NCI-H1930 (cell line): ENCODE measurements around the gene GYG2.

Source experiments
- DNase-seq, 2 experiments: peaks; one replicate each; lab custom pipeline; 2025; lab: John Stamatoyannopoulos, UW

GYG2 gene

GRCh38 chrX:2817036-2817435 lies 11.7 kb upstream of the GYG2 start:
- no peak for DNase-seq

GRCh38 chrX:2819345-2820135 lies 9.2 kb upstream of the GYG2 start:
- no peak for DNase-seq

- DNase-seq = no peak
These were observed 8.5 kb upstream of the GYG2 start for GRCh38 chrX:2820136-2820771.

GRCh38 chrX:2823795-2824386 lies 4.8 kb upstream of the GYG2 start:
- DNase-seq = no peak

- DNase-seq = no peak
These were observed 3.8 kb upstream of the GYG2 start for GRCh38 chrX:2824886-2825285.

- no peak for DNase-seq
These were observed 255 bp downstream of the GYG2 start for GRCh38 chrX:2828959-2829411.

GRCh38 chrX:2829469-2830246 lies 928 bp downstream of the GYG2 start:
- no peak for DNase-seq

GRCh38 chrX:2831471-2832228 lies 2.9 kb downstream of the GYG2 start:
- no peak for DNase-seq

- DNase-seq = no peak
These were observed 9.2 kb downstream of the GYG2 start for GRCh38 chrX:2837961-2838360.

- DNase-seq = no peak
These were observed 12.2 kb downstream of the GYG2 start for GRCh38 chrX:2840961-2841360.

- DNase-seq = no peak
These were observed 12.8 kb downstream of the GYG2 start for GRCh38 chrX:2841537-2841936.

- no peak for DNase-seq
These were observed 18.3 kb downstream of the GYG2 start for GRCh38 chrX:2846992-2847391.

GRCh38 chrX:2848871-2849301 lies 20.2 kb downstream of the GYG2 start:
- no peak for DNase-seq

GRCh38 chrX:2854918-2855317 lies 26.2 kb downstream of the GYG2 start:
- DNase-seq = no peak

- no peak for DNase-seq
These were observed 27.0 kb downstream of the GYG2 start for GRCh38 chrX:2855761-2856160.

GRCh38 chrX:2857566-2857965 lies 28.8 kb downstream of the GYG2 start:
- DNase-seq = no peak

GRCh38 chrX:2859197-2859797 lies 30.6 kb downstream of the GYG2 start:
- DNase-seq = no peak

- DNase-seq = no peak
These were observed 33.7 kb downstream of the GYG2 start for GRCh38 chrX:2862404-2862803.

GRCh38 chrX:2863646-2864045 lies 34.9 kb downstream of the GYG2 start:
- no peak for DNase-seq

GRCh38 chrX:2867206-2867605 lies 38.5 kb downstream of the GYG2 start:
- no peak for DNase-seq

GRCh38 chrX:2870650-2871049 lies 41.9 kb downstream of the GYG2 start:
- no peak for DNase-seq
